Activated T-cell treated with anti-CD3 and anti-CD28 coated beads for 48 hours (primary cell): ENCODE results near the gene TSFM.
"Not testable (repeated sequence)": the region's sequence is repeated elsewhere in the genome, so short reads cannot be mapped to it uniquely, and the experiment has no call there.

Source experiments
- DNase-seq: peaks from one replicate; pipeline ENCODE4 v3.0.0-alpha.2; 2020; ENCODE audit warnings: low read depth

Gene TSFM

DNA sequence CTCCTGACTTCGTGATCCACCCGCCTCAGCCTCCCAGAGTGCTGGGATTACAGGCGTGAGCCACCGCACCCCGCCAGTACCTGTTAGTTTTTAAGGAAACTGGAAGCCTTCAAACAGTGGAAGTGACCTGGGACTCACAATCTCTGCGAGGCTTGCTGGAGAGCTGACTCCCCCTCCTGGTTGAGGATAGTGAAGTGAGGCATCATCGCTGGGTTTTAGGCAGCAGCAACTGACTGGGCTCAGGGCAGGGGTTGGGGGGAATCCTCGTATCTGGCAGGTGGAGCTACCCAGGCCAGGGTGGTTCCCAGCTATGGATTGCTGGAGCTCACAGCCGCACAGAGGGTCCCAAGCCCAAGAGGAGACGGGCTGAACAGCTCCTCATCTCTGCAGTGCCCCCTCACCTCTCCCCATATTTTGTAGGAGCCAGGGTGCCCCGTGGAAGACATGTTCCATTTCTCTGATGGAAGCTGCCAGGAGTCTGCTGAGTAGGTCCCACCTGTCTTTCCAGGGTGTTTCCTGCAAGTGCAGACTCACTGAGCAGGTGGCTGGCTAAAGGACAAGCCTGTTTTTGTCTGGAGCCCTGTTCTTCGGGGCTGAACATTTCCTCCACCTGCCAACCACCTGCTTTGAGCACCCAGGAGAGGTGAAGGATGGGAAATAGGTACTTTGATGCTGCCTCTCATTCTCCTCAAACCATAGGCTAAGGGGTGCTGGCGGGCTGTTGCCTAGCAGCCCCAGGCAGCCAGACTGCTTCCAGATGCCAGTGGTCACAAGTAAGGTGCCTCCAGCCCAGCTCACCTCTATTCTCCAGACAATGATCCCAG lies 32.8 kb downstream of the TSFM start:
- DNase-seq: no peak

DNA sequence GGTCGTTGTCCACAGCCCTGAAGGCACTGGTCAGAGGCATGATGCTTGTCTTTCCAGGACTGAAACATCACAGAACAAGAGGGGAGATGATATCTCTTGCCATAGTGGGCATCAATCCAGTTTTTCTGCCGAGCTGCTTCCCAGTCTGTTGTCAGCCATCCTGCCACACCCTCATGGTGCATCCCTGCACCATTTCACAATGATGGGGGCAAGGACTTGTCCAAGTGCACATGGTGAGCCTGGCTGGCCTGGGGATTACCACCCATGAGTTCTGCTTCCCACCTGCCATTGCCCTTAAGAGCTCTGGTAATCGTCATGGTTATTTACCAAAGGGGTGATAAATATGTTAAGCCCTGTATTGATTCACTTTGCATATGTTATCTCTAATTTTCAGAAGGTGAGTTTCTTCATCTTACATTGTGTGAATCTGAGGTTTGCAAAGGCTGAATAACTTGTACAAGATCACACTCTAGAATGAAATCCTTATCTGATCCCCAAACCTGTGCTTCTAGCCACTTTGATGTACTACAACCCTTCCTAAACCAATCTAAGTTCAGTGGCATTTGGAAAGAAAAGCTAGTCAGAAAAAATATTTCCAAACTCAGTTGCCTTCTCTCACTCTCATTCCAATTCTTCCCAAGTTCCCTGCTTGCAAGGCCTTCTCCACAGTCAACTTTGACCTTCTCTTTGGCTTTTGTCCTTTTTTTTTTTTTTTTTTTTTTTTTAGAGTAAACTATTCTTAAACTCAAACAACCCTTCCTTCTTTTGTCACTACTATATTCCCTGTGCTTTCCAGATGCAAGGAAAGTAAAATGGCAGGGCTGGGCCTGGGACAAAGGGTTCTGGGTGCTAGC lies 33.6 kb downstream of the TSFM start:
- no peak for DNase-seq

DNA sequence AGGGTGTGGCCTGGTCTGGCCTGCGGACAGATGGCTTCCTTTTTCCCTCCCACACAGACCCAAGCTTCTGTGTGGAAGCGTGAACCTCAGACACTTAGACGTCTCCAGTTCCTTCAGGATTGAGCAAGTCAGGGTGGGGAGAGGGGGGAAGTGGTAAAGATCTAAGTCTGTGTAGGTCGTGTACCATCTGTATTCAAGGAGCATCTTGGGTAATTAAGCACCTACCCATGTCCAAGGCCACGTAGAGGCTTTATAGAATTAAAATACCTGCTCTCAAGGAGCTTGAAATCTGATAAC lies 34.2 kb downstream of the TSFM start:
- no peak for DNase-seq

DNA sequence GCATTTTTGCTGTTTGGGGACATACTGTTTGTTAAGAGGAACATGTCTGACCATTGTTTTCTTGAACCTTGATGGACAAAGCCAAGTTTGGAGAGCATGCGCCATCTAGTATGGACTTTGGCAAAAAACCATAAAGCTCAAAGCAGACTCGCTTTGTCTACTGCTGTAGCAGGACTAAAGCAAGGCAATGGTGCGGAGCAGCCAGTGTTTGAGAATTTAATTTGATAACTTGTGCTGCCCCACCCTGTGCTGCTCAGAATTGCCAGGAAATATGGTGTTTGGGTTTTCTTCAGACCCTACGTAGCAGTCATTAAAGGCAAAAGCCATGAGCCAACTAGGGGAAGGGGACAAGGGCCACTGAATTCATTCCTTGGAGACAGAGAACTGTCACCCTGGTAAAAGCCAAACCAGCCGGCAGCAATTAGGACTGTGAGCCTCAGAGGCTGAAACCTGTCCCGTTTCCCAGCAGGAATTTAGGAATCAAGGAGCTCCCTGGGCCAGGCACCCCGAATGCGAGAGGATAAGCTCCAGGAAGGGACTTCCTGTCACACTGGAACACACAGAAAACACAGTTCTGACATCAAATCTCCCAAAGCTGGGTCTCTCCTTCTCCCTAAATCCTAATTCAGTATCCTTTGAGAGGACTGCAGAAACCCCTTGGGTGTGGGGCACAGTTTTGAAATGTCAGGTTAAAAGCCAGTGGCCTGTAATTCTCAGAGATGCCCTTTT lies 34.8 kb downstream of the TSFM start:
- DNase-seq: no peak

DNA sequence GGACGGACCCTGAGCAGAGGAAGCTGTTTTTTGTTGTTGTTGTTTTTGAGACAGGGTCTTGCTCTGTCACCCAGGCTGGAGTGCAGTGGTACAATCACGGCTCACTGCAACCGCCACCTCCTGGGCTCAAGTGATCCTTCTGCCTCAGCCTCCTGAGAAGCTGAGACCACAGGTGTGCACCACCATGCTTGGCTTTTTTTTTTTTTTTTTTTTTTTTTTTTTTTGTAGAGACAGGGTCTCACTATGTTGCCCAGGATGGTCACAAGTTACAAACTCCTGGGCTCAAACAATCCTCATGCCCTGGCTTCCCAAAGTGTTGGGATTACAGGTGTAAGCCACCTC lies 35.4 kb downstream of the TSFM start:
- DNase-seq: not testable (repeated sequence)

DNA sequence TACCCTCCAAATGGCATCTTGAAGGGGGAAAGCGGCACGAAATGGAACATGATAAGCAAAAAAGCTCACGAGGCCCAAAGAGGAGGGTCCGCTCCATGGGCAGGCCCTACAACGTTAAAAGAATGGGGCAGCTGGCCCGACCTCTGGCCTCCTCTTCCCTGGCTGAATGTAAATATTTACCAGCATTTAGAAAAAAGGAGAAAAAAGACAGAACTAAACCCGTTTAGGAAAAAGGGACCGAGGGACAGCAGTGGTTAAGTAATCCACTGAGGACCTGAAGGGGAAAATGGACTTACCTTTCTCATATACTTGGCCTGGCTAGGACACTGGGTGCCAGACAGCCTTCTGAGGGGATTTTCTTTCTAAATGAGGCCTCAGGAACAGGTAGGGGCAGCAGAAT lies 37.5 kb downstream of the TSFM start:
- not testable (repeated sequence) for DNase-seq

DNA sequence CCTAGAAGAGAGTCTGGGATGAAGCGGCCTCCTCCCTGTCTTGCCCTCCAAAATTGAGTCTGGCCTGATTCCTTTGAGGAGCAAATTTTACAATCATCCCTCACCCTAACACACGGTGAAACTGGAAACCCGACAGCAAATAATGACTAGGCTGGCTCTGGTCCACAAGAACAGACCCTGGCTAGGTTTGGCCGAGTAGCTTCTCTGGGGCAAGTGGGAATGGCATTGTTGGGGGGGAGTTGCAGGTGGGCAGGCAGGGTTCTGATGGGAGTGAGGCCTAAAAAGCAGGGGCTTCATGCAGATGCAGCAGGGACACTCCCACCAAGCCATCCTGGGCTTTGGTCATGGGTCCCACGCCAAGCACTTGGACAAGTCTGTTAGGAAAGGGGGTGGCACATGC lies 38.4 kb downstream of the TSFM start:
- not testable (repeated sequence) for DNase-seq

DNA sequence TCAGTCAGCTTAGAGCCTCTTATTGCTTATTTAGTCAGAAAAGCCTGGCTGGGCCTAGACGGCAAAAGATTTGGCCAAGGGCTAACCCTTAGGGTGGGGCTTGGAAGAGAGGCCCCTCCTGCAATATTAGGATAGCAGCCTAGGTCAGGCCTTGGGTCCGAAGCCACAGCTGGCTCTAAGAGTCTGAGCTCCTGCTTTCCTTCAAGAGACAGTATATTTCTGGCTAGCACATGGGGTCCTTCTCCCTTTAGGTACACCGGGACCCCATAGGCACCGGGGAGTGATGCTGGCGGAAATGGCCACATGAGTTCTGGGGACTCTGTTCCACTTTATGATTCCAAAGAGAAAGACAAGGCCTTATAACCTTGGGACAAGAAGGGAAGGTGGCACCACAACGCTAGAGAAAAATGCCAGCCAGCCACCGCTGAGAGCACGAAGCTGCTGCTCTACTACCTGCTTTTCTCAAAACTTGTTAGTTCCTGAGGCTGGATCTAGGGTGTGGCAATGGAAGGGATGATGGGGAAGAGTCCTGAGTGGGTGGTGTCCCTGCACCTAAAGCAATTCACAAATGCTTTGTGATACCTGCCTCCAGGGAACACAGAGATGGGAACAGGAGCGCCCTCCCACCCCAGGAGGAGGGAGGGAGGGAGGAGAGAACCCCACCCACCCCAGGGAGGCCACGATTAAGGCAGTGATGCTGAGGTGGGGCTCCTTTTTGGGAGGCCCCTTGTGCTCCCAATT lies 39.1 kb downstream of the TSFM start:
- DNase-seq: no peak

DNA sequence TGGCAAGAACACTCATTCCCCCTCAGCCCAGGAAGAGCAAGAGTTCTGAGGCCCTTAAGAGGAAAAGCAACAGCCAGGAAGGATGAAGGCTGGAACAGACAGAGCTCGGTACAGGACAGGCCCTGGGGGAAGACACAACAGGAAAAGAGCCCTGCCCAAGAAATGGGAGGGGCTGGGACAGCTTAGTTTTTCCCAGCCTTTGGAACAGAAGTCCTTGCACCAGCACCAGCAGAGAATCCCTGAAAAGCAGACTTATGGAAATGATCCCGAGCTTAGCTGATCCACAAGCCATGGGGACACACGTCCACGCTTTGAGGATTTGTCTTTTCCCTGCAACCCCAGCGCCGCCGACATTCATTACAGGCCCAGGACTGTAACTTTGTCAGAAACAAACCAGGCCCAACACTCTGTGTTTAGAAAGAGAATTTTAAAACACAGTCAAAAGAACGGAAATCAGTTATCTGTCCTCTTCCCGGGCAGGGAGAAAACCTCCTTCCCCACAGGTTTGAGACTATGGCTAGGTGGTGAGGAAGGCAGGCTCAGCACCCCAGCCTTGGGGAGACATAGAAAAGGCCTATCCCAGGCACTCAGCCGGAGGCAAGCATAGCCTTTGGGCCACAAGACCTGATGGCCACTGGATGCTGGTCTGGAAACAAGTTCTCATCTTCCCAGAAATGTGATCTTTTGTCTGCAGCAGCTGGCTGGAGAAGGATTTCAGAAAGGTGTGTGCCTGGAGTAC lies 40.0 kb downstream of the TSFM start:
- DNase-seq: no peak

DNA sequence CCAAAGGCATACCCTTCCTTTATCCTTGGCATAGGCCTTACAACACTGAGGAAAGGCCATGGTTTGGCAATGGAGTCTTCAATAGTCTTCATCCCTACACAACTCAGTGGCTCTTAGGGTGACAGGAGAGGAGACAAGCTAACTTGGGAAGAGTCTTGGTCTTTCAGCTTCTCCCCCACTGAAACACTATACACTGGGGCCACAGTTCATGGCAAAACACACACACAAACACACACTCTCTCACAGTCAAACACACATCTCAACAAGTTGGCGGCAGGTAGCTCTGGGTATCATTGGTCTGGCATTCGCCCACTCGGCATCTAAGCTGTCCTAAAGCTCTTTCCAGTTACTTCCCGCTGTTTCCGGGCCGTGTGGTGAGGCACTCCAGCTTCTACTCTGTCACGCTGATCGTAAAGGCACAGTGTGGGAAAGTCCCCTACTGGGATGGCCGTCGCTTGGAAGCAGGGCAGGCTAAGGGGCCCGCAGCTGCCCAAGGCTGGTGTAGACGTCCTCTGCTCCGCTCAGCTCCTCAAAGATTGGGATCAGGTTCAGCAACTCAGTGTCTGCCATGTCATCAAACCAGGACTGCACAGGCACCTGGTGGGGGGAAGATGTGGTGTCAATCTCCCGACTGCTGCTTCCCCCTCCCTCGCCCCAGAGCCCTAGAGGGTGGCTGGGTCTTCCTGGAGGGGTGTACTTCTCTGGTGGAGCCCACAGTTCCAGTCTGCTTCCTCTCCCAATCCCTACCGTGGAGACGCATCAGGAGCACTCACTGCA lies 40.7 kb downstream of the TSFM start:
- no peak for DNase-seq

DNA sequence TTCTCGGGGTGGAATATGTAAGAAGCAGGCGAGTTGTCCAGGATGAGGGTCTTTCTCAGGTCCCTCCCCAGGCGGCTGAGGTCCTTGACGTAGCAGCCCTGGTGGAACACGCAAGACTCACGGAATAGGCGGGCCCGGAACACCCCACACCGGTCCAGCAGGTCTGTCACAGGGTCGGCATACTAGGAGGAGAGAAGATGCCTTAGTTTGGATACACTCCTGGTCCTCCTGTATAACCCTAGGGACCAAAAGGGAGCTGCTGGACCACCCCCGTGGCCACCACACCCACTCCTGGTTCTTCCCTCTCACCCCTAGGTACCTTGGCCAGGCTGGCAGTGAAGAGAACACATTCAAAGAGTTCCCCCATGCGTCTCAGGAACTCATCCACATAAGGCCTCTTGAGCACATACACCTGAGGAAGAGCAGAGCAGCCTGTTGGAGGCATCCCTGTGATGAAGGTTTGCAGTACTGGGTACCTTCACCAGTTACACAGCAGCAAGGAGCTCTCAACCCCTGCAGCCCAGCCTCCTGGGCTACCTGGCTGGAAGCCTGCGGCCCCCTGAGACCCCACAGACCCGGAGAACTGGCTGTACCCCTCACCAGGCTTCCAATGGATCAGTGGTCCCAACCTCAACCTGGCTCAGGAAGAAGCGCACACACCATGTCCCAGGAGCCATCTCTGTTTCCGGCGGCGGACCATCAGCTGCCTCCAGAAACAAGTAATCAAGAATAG lies 41.5 kb downstream of the TSFM start:
- DNase-seq: no peak

DNA sequence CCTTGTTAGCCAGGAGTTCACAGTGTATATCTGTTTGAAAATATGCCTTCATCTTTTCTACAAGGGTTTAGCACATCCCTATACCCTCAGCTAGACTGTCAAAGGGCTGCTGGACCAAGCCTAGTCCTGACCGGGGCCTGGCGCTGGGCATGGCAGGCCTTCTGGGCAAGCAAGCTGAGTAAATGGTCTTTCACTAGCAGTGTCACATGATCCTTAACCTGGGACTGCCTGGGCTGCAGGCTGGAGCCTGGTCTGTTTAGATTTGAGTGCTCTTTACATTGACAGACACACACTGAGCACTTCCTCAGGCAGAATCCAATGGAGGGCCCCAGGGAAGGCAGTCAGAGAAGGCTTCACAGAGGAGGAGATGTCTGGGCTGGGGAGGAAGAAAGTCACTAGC lies 42.9 kb downstream of the TSFM start:
- no peak for DNase-seq

DNA sequence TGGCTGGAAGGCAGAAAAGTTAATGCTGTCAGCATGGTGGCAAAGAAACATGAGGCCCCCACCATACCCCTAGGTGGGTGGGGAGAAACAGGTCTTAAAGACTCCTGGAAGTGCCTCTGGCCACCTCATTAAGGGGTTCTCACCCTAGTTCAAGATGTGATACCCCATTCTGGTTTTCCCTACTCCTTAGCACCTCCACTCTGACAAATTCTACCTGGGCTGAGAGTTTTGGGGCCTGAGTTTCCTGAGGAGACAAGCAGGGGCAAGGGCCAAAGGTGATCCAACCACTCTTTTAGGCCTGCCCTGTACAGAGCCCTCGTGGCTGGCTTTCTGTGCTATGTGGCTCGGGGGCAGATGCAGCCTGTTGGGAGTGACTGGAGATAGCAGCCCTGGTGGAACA lies 43.8 kb downstream of the TSFM start:
- no peak for DNase-seq

DNA sequence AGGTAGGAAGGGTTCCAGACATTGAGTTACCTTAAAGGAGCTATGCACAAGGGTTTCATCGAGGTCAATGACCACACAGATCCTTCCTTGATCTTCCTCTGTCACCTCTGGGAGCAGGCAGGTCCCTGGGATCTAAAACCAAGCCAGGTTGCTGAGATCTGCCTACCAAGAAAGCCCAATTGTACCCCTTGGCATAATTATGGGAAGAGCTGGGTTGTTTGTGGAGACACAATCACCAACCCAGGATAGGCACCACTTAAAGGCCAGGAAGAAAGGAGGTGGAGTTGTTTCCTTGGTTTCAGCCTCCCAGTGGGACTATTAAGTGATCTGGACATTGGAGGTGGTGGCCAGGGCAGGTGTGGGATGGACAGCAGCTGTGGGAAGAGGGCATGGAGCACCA lies 44.4 kb downstream of the TSFM start:
- no peak for DNase-seq

DNA sequence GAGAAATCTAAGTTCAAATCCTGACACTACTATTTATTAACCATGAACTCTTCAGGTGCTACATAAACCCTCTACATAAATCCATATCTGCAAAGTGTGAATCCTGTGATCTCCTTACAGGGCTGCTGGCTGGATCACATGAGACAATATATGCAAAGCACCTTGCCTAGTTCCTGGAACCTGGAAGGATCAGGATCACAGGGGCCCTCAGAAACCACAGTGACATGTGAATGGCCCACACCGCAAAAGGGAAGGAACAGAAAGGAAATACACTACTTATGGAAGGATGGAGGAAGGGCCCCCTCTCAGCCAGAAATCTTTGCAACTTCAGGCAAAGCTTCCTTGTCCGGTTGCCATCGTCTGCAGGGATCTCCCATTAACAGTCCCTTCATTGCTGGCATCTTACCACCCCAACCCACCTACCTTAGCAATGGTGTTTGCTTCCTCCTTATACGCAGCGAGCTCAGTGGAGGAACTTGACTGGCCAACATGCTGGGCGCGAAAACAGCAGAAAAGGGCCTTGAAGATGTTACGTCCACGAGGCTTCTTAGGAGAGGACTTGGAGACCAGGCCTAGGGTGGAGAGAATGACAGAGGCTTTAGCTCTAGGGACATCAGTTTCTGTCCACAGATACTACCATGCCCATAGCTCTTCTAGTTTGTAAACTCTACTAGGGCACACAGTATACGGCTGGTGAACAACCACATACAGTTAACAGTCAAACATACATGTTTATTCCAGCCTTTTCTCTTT lies 46.6 kb downstream of the TSFM start:
- DNase-seq: no peak

DNA sequence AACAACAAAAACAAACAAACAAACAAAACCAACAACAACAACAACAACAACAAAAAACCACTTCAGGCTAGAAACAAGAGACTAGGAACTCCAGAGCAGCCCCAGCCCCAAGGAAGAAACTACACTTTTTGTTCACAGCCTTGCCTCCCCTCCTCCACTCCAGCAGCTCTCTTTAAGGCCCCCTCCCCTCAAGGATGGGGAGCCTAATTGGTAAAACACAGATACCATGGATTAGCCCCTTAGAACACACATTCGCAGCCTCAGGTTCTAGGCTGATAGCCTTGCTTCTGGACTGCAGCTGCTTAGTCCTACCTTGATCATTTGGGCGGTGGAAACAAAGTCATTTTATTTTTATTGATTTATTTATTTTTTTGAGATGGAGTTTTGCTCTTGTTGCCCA lies 47.8 kb downstream of the TSFM start:
- no peak for DNase-seq

DNA sequence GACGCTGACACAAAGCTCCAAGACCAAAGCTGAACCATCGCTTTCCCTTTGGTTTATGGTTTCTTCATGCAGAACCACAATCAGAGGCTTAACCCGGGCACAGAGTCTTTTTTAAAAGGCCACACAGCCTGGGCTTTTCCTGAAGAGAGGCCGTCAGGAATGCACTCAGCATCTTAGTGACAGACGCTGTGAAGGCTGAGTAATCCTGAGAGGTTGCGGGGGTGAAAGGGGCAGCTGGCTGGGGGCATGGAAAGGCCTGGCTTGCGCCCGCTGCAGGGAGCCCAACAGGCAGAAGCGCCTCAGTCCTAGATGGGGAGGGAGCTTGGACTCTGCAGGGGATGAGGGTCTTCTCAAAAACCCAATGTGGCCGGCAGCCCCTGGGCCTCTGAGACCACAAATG lies 50.4 kb downstream of the TSFM start:
- no peak for DNase-seq

DNA sequence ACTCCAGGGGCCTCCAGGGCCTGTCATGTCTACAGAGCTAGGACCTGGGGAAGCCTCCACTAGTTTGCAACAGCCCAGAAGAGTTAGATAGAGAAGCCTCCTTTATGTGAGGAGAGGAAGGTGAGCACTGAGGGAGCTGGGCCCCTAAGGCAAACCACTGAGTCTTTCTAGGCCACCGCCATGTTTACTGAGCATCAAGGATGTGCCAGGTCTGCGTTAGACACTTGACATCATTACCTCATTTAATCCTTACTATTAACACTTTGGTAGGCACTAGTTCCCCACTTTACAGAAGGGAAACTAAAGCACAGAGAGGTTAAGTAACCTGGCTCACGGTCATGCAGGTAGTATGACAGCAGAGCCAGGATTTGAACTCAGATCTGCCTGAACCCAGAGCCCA lies 51.1 kb downstream of the TSFM start:
- no peak for DNase-seq

DNA sequence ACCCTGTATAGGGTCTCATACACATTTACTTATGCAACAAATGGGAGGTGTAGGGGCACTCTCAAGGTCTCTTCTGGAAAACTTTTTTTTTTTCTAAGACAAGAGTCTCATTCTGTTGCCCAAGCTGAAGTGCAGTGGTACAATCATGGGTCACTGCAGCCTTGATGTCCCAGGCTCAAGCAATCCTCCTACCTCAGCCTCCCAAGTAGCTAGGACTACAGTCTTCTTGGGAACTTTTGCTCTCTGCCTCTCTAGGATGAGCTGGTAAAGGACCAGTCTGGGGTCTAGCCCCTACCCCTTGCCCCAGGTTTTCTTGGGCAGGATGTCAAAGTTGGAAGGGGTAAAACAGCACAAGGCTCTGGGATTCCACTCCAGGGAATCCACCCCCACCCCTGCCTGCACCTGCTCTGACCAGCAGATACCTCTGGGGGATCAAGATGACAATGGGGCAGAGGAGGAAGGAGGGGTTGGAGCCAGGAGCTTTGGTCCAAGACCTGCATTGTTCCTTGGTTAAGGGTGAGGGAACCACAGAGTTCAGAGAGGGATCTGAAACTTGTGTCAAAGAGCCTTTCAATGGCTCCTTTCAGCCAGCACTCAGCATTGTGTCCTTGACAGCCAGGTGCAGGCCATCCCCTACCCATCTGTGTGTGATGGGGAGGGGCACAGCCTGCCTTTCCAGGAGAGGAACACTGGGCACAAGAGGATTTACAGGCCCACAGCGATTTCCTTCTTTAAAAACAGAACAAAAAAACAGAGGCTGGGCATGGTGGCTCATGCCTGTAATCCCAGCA lies 51.7 kb downstream of the TSFM start:
- DNase-seq: no peak
